Breast epithelium (tissue), 3 donors: ENCODE measurements around the gene NTNG1.
"Not testable (repeated sequence)": the region's sequence is repeated elsewhere in the genome, so short reads cannot be mapped to it uniquely, and the experiment has no call there.

ENCODE experiments used
- POLR2A ChIP-seq: fragments of 450-650 bp; IDR thresholded peaks from one replicate; pipeline ENCODE4 v1.6.1; 2016; ENCODE audit warnings: antibody characterized with exemption, mild to moderate bottlenecking, moderate library complexity
- POLR2AphosphoS5 ChIP-seq, 3 donors: sonication (generic); formaldehyde crosslinking; IDR thresholded peaks; one replicate each; pipeline ENCODE4 v1.6.1; 2017; ENCODE audit warnings: antibody characterized with exemption in 3 of 3
- TF ChIP-seq, protein P1 (sequence below), 3 donors: fragments of 450-650 bp; IDR thresholded peaks; one replicate each; pipeline ENCODE4 v1.5.1; 2016 to 2017; ENCODE audit warnings: antibody characterized with exemption in 3 of 3, mild to moderate bottlenecking in 3 of 3, moderate library complexity in 3 of 3

DNA sequence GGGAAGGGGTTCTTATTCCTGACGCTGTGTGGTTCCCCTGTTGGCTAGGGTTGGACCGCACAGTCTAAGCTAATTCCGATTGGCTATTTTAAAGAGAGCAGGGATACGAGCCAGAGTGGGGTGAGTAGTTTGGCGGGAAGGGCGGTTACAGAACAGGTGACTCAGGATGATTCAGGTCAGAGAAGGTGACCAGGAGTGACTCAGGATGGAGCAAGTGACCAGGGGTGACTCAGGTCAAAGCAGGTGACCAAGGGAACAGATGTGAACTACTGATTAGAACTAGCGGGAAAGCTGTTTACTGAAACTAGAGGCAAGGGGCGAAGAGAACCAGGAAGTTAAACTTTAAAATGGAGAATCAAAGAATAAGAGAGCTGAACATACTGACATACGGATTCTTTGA lies 24.1 kb downstream of the NTNG1 start:
- TF ChIP-seq, protein P1, sequence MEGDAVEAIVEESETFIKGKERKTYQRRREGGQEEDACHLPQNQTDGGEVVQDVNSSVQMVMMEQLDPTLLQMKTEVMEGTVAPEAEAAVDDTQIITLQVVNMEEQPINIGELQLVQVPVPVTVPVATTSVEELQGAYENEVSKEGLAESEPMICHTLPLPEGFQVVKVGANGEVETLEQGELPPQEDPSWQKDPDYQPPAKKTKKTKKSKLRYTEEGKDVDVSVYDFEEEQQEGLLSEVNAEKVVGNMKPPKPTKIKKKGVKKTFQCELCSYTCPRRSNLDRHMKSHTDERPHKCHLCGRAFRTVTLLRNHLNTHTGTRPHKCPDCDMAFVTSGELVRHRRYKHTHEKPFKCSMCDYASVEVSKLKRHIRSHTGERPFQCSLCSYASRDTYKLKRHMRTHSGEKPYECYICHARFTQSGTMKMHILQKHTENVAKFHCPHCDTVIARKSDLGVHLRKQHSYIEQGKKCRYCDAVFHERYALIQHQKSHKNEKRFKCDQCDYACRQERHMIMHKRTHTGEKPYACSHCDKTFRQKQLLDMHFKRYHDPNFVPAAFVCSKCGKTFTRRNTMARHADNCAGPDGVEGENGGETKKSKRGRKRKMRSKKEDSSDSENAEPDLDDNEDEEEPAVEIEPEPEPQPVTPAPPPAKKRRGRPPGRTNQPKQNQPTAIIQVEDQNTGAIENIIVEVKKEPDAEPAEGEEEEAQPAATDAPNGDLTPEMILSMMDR (IDR thresholded peaks at IDR 0.05) = not testable (repeated sequence)
- not testable (repeated sequence) for TF ChIP-seq POLR2A; POLR2AphosphoS5 (IDR thresholded peaks at IDR 0.05)
